ENCODE results near the gene RAPGEF5.

RAPGEF5 gene, protein sequence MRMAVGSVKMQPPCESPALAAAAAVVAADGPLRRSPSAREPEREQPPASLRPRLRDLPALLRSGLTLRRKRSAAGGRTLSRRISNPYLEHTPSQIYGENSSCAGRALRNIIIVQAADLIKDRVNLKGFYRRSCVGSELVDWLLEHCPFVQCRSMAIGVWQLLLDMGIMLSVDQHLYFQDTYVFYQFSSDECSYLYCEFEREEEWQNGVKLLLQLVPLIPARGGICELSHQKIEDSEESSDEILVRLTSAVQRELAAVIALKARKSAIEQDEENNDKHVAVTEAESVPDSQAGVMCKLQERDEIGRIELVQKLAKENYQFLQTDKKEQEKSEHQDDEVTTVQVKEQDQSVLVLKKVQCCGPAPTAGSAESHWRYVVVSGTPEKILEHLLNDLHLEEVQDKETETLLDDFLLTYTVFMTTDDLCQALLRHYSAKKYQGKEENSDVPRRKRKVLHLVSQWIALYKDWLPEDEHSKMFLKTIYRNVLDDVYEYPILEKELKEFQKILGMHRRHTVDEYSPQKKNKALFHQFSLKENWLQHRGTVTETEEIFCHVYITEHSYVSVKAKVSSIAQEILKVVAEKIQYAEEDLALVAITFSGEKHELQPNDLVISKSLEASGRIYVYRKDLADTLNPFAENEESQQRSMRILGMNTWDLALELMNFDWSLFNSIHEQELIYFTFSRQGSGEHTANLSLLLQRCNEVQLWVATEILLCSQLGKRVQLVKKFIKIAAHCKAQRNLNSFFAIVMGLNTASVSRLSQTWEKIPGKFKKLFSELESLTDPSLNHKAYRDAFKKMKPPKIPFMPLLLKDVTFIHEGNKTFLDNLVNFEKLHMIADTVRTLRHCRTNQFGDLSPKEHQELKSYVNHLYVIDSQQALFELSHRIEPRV

GRCh38 chr7:22356701-22357310 is at the start of gene RAPGEF5:
Gene RAPGEF5, minus strand, starts transcription at chr7:22357154. Its CDS starts 94 bp downstream, at chr7:22357060.
- no peak for DNase-seq

DNA sequence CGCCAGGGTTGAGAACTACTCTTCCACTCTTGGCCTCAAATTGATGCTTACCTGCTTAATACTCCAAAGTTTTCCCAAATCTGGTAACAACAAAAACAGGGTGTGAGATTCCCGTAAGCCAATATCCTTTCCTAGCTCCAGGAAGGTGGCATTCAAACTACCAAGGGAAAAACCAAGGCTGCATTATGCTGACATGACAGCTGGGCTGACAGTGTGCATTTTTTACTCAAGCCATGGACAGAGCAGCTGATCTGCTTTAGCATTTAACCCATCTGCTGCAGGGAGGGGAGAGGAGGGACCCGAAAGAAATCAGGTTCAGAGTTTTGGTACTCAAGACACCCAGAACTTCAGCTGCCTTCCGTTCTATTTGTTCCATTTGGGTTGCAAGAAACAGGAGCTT is 49.8 kb upstream of the RAPGEF5 start:
- no peak for DNase-seq

GRCh38 chr7:22404421-22405023 is 47.6 kb upstream of the RAPGEF5 start:
- no peak for DNase-seq

GRCh38 chr7:22403344-22403743 is 46.4 kb upstream of the RAPGEF5 start:
- DNase-seq = no peak

- no peak for DNase-seq
These were observed 45.3 kb upstream of the RAPGEF5 start for GRCh38 chr7:22402250-22402649.

DNA sequence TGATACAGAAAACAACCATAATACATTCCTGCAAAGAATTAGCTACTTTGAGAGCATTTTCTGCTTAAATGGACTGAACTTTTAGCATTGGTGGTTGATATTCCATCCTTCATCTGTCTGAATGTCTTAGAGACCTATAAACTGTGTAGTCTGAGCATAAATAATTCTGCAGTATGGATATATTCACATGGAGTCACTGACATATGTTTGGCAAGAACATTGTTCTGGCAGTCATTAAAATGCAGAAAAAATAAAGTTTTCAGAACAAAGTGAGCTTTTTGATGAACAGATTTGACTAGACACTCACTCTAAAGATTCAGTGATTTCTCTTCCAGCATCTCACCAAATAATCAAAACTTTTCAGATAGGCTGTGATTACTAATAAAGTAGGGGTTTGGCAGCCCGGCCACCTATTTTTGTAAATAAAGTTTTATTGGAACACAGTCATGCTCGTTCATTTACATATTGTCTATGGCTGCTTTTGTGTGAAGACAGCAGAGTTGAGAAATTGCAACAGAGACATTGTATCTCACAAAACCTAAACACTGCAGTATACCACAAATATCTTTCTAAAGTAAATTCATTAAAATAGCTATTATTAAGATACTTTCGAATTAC is 44.1 kb upstream of the RAPGEF5 start:
- DNase-seq = no peak

GRCh38 chr7:22400150-22400814 is 43.3 kb upstream of the RAPGEF5 start:
- DNase-seq = no peak

- DNase-seq = no peak
These were observed 42.6 kb upstream of the RAPGEF5 start for GRCh38 chr7:22399546-22399945.

- DNase-seq = no peak
These were observed 42.1 kb upstream of the RAPGEF5 start for GRCh38 chr7:22399091-22399490.

- no peak for DNase-seq
These were observed 41.0 kb upstream of the RAPGEF5 start for GRCh38 chr7:22397981-22398380.

DNA sequence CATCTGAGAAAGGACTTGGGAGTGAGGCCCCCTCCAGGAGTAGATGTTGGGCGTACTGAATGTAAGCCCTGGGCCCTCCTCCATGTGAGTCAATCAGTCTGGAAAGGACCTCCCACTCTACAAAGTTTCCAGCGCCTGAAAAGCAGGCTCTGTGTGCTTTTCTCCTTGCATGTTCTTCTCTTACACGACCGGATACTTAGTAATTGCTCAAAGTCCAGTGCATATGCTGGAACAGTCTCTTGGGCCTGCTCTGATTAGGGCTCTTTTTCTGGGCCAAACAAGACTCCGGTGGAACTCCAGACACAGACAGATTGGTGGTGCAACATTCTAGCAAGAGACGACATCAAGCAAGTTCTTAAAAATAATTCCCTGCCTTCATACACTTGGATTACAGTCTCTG is 38.3 kb upstream of the RAPGEF5 start:
- no peak for DNase-seq

- no peak for DNase-seq
These were observed 37.8 kb upstream of the RAPGEF5 start for GRCh38 chr7:22394739-22395138.

DNA sequence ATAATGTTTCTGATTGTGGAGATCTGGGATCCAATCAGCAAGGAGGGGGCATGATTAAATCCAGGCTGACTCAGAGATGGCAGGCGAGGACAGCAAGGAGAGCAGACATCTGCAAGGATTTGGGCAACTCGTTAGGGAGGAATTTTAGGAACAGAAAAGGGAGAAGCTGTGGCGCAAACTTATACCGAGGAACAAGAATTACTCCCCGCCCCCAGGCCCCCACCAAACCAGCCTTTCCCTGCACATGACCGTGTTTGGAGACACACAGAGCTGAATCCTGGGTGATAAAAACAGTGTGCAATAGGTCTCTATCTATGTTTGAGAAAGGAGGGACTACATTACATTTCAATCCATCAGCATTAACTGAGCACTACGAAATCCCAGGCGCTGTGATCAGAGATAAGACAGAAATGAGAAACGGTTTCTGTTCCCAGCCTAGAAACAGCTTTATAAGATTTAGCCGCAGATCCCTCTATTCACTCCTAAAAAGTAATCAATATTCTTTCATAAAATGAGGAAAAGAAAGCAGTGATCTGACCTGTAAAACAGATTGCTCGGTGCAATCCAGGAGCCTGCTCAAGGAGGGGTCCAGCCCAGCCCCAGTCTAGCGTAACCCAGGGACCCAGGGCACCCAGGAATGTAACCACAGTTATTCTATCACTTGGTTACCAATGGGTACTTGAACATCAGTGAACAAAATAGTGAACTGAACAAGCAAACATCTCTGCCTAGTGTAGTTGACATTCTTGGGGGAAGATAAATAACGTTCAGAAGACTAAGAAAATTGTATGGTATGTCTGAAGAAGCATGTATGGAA is 37.2 kb upstream of the RAPGEF5 start:
- DNase-seq = no peak

DNA sequence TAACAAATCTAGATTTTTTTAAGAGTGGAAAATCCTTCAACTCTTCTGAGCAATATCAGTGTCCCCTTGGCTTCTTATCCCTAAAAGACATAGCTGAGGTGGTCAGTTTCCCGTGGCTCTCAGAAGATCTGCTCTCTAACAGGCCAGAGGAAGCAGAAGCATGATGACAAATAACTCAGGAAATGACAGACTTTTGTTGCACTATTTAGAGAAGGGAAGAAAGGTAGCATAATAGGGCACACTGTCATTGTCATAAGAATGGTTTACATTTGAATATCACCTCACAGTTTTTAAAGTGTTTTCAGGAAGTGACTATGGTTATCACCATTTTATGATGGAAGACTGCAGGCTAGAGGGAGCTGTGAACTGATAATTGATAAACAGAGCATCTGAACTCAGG is 33.6 kb upstream of the RAPGEF5 start:
- no peak for DNase-seq

GRCh38 chr7:22389892-22390291 is 32.9 kb upstream of the RAPGEF5 start:
- no peak for DNase-seq

DNA sequence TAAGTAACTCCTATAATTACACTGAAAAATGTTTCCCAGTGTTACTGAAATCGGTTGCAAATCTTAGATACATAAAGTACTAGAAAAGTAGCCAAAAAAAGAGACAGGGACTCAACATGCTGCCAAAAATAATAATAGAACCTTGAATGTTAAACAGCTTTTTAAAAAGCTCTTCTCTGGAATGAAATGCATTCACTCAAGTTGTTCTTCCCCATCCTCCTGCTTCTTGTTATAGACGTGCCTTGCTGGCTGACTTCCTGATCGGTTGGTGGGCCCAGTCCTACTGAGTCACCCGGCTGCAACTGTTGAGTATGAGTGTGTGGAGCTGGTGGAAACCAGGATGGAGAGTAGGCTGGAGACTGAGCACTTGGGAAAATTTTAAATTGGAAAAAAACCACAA is 30.6 kb upstream of the RAPGEF5 start:
- no peak for DNase-seq

GRCh38 chr7:22386865-22387264 is 29.9 kb upstream of the RAPGEF5 start:
- DNase-seq = no peak

- no peak for DNase-seq
These were observed 29.4 kb upstream of the RAPGEF5 start for GRCh38 chr7:22386206-22386858.

DNA sequence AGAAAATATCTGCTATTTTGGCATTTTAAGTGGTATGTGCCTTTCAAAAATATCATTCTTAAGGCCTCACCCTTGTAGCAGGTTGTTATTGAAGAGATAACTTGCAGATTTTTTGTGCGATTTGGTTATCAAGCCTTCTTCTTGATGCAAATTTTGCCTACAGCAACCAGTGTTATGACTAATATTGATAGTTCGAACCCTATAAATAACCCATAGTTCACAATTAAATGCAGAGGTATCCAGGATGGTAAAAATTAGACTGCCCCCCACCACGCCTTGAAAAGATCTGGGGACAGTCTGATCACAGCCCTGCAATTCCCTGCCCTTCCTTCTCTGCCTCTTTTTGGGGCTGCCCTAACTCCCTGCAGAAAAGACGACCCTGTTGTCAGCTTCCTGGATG is 28.4 kb upstream of the RAPGEF5 start:
- no peak for DNase-seq

- DNase-seq = no peak
These were observed 23.4 kb upstream of the RAPGEF5 start for GRCh38 chr7:22380333-22380732.

Measured in retina (tissue), 1 donor.